Neural cell (in vitro differentiated cells): Measurements from ENCODE around the gene COX8A.

Experiments
- CTCF ChIP-seq: fragments of 450-650 bp; IDR thresholded peaks from 2 replicates; pipeline ENCODE4 v1.5.1; 2014; ENCODE audit warnings: antibody characterized with exemption, mild to moderate bottlenecking, moderate library complexity; ENCODE audit not compliant: poor library complexity, severe bottlenecking
- EP300 ChIP-seq: fragments of 450-650 bp; conservative IDR thresholded peaks from 2 replicates; pipeline ENCODE4 v1.6.1; 2014; ENCODE audit warnings: antibody characterized with exemption, mild to moderate bottlenecking, moderate library complexity; ENCODE audit not compliant: poor library complexity, severe bottlenecking
- EZH2 ChIP-seq: fragments of 200-600, 300-800 bp; shearing (Covaris generic), sonication (generic); IDR thresholded peaks from 2 replicates; pipeline ENCODE4 v1.6.1; 2014; ENCODE audit warnings: antibody characterized with exemption, low read length, borderline replicate concordance, mild to moderate bottlenecking; ENCODE audit not compliant: insufficient read depth, poor library complexity, severe bottlenecking
- MXI1 ChIP-seq: fragments of 450-650 bp; conservative IDR thresholded peaks from 2 replicates; pipeline ENCODE4 v1.6.1; 2014; ENCODE audit warnings: antibody characterized with exemption, mild to moderate bottlenecking; ENCODE audit not compliant: poor library complexity, severe bottlenecking
- POLR2AphosphoS5 ChIP-seq: IDR thresholded peaks from 2 replicates; pipeline ENCODE4 v1.6.1; 2012
- RAD21 ChIP-seq: fragments of 450-650 bp; conservative IDR thresholded peaks from 2 replicates; pipeline ENCODE4 v1.6.1; 2014; ENCODE audit warnings: antibody characterized with exemption, mild to moderate bottlenecking, moderate library complexity
- REST ChIP-seq: IDR thresholded peaks from 2 replicates; pipeline ENCODE4 v1.6.1; 2012; ENCODE audit warnings: borderline replicate concordance
- SMC3 ChIP-seq: fragments of 450-650 bp; conservative IDR thresholded peaks from 2 replicates; pipeline ENCODE4 v1.6.1; 2014; ENCODE audit warnings: antibody characterized with exemption, mild to moderate bottlenecking, moderate library complexity; ENCODE audit not compliant: poor library complexity
- TAF1 ChIP-seq: IDR thresholded peaks from 2 replicates; pipeline ENCODE4 v1.6.1; 2012; ENCODE audit warnings: low read depth

GRCh38 chr11:64000740-64001483 is 26.5 kb downstream of the COX8A start:
- no peak for TF ChIP-seq CTCF
- TF ChIP-seq EP300, result no peak
- no peak for TF ChIP-seq POLR2AphosphoS5
- TF ChIP-seq EZH2, result no peak
- TF ChIP-seq TAF1, result no peak
- no peak for TF ChIP-seq REST
- no peak for TF ChIP-seq MXI1
- peak; percentile 57 for TF ChIP-seq SMC3
- TF ChIP-seq RAD21, result no peak
